GM12864 (cell line): ENCODE measurements around the gene BCR.
A peak's percentile ranks its signal among the peaks of the same experiment; 100 is the strongest.

Experiments used
- DNase-seq: peaks from one replicate; pipeline ENCODE4 v3.0.0-alpha.2; 2011; ENCODE audit warnings: low read depth
- H3K4me3 ChIP-seq: 2 replicates; pipeline ENCODE4 v1.5.1; 2011; ENCODE audit warnings: mild to moderate bottlenecking, low read depth, low read length, control low read depth
- TF ChIP-seq, protein P1 (sequence below): IDR thresholded peaks from 2 replicates; pipeline ENCODE4 v1.5.1; 2011; ENCODE audit warnings: low read depth, mild to moderate bottlenecking, moderate library complexity, low read length, control low read depth, inconsistent platforms; ENCODE audit errors: missing control alignments

Gene BCR

DNA sequence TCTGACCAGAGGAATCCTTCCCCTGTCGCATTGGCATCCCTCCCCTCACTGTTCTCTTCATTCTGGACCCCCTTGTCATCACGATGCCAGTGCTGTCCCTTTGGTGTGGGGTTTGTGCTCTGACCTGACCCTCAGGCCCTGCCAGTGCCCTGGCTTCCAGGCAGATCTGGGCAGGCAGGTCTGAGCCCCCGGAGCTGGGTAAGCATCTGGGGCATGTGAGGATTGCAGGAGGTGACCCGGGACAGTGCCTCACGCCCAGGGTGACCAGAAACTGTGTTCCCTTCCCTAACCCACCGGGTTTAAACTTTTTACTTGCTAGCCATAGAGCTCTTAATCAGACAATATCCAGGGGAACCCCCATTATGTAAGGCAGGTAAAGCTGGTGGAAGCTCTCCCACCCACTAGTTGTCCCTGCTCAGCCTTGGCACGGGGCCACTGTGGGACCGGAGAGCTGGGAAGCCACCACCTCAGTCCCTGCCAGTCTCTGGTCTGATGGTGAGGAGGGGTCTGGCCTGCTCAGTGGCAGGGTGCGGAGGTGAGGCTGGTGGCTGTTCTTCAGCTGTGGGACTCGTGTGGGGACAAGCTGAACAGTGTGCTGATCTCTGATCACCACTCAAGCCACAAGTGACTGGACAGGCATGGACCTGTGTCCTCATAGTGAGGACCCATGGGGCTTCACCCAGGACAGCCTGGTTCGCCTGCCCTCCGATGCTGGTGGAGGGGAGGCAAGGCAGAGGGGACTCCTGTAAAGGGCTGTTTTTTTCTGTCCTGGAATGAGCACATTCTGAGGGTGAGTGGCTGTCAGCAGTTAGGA lies 38.0 kb downstream of the BCR start:
- DNase-seq, result no peak

DNA sequence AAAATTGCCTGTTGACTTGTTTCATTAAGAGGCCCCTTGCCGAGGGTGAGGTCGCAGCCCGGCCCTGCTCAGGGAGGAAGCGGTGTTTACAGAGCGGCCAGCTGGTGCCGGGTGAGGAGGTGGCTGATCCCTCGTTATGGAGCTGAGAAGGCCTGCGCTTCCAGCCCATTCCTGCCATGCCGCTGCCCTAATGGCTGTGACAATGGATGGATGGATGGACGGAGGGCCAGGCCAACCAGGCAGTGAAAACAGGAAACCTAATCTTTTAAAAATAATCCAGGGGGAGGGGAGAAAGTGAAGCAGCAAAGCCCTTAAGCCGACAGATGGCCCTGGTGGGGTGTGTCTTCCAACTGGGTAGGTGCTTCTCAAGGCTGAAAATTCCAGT lies 38.5 kb downstream of the BCR start:
- H3K4me3 ChIP-seq, result peak overlapping the region; percentile 35
- no peak for DNase-seq
- TF ChIP-seq, protein P1, sequence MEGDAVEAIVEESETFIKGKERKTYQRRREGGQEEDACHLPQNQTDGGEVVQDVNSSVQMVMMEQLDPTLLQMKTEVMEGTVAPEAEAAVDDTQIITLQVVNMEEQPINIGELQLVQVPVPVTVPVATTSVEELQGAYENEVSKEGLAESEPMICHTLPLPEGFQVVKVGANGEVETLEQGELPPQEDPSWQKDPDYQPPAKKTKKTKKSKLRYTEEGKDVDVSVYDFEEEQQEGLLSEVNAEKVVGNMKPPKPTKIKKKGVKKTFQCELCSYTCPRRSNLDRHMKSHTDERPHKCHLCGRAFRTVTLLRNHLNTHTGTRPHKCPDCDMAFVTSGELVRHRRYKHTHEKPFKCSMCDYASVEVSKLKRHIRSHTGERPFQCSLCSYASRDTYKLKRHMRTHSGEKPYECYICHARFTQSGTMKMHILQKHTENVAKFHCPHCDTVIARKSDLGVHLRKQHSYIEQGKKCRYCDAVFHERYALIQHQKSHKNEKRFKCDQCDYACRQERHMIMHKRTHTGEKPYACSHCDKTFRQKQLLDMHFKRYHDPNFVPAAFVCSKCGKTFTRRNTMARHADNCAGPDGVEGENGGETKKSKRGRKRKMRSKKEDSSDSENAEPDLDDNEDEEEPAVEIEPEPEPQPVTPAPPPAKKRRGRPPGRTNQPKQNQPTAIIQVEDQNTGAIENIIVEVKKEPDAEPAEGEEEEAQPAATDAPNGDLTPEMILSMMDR, result no peak

More for the DNA sequence above, 38.0 kb downstream of the BCR start:
- H3K4me3 ChIP-seq, result no peak overlapping the region
- TF ChIP-seq, protein P1, result no peak

DNA sequence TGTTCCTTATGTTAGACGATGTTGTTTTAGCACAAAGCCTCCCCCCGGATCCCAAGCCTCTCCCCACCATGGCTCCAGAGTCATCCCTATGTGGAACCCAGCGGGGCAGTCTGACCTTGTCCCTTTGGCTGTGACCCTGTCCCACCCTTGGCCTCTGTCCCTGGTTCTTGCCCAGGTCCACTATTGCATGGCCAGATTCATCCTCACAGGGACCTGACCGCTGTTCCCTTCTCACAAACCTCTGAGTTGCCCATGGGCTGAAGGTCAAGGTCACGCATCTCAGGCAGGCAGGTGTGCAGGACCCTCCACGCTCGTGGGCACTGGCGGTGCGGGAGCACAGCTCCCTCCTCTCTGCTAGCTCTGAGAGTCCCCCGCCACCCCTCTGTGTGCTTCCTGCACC lies 39.0 kb downstream of the BCR start:
- DNase-seq, result no peak
- TF ChIP-seq, protein P1, result no peak
- peak overlapping the region; percentile 35 for H3K4me3 ChIP-seq

DNA sequence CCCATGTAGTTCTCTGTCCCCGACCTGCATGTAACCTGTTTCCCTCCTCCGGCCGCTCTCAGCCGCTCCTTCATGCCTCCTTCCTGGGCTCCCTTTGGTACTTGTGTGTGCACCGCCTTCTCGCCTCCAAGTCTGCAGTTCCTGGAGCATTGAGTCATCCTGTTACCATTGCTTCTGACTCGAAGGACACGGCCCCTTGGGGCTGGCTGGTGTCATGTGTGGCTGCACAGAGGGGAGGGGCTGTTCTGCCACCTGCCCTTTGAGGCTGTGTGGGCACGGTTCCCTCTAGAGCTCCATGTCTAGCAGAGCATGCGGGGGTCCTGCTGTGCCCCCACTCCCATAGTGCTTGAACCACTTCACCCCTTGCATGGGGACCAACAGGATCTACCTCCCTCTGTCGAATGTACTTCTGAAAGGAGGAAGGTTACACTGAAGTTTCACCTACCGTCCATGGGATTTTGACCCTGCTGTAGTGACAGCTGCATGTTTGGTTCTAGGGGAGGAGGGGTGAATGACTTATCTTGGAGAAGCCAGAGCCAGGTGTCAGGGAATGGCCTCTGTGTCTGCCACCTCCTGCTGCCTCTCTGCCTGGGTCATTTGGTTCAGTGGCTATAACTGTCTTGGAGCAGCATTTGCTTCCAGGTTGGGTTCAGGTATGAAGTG lies 39.6 kb downstream of the BCR start:
- peak; percentile 49 for DNase-seq
- TF ChIP-seq, protein P1, result no peak
- H3K4me3 ChIP-seq, result peak overlapping the region; percentile 35; the same call in 1 of the 2 replicates

- TF ChIP-seq, protein P1, result no peak
- H3K4me3 ChIP-seq, result no peak overlapping the region
- peak; percentile 33 for DNase-seq
Observed at GRCh38 chr22:23220485-23221350, 40.4 kb downstream of the BCR start.

GRCh38 chr22:23221351-23221804 lies 41.1 kb downstream of the BCR start:
- DNase-seq, result no peak
- H3K4me3 ChIP-seq, result no peak overlapping the region
- TF ChIP-seq, protein P1, result no peak
